T47D (cell line): ENCODE measurements around the gene GALNT9.

Source experiments
- DNase-seq, 2 experiments: peaks; one replicate each; pipeline versions ENCODE4 v3.0.0 to v3.0.0-alpha.2; 2011 to 2012; ENCODE audit warnings: low read depth in 1 of 2, low spot score in 1 of 2
- JUND ChIP-seq: IDR thresholded peaks from 2 replicates; pipeline ENCODE4 v1.6.1; 2012; ENCODE audit warnings: low read depth
- in situ Hi-C: cut with HindIII; loops from 2 replicates; pipeline ENCODE4 v1.10.0; 2016; ENCODE audit warnings: low sequenced_read_pairs, low pct_unique_long_range_greater_than_20kb

Gene GALNT9

GRCh38 chr12:132324173-132324572 lies 5.2 kb downstream of the GALNT9 start:
- no peak for TF ChIP-seq JUND
- in situ Hi-C loops = no loop called here
- no peak for DNase-seq

- TF ChIP-seq JUND = no peak
- DNase-seq = no peak
- in situ Hi-C loops = no loop called here
These were observed 6.0 kb downstream of the GALNT9 start for GRCh38 chr12:132323171-132324010.

- no peak for DNase-seq
- no peak for TF ChIP-seq JUND
- in situ Hi-C loops = no loop called here
These were observed 6.9 kb downstream of the GALNT9 start for GRCh38 chr12:132322206-132323132.

- DNase-seq = no peak
- no peak for TF ChIP-seq JUND
- in situ Hi-C loops = no loop called here
These were observed 7.9 kb downstream of the GALNT9 start for GRCh38 chr12:132321321-132322118.

DNA sequence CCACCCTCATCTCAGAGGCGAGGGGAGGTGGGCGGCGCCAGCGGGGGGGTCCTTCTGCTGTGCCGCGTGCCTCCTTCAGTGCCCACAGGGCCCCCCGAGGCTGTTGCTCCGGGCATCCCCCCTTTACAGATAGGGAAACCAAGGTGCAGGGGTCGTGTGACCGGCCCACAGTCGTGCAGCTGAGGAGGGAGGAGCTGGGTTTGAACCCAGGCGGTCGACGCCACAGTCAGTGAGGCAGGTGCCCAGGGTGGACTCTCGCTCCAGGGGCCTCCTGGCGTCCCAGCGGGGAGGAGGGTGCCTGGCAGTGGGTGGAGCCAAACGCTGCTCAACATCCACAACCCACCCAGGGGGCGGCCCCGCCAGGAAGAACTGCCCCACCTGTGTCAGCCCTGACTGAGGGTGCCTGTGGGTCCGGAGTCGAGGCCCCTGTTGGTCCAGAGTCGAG lies 8.6 kb downstream of the GALNT9 start:
- no peak for DNase-seq
- TF ChIP-seq JUND = no peak
- in situ Hi-C loops = no loop called here

DNA sequence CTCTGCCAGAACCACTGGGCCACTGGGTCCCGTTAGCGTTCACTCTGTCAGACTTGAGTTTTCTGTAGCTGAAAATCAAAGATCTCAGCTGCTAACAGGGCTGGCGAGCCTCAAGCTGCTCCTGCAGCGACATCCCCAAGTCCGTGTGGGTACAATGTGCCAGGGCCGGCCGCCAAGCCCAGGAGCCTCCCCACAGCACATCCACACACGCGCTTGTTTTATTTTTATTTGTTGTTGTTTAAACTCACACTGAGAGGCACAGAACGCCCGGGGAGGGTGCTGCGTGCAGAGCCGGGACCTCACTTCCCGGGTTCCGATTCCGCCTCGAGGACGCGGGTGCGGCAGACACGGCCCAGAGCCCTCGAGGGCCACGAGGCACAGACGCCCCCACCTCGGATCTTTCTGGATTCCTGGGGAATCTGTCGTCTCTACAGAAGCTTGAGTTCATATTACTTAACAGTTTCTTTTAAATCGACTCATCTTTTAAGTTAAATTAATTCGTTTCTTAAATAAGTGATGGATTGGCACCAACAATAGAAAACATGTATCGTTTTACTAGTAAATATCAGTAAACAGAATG lies 9.3 kb downstream of the GALNT9 start:
- DNase-seq = no peak
- TF ChIP-seq JUND = no peak
- in situ Hi-C loops = no loop called here

- TF ChIP-seq JUND = no peak
- in situ Hi-C loops = no loop called here
- DNase-seq = no peak
These were observed 9.9 kb downstream of the GALNT9 start for GRCh38 chr12:132319359-132319950.

DNA sequence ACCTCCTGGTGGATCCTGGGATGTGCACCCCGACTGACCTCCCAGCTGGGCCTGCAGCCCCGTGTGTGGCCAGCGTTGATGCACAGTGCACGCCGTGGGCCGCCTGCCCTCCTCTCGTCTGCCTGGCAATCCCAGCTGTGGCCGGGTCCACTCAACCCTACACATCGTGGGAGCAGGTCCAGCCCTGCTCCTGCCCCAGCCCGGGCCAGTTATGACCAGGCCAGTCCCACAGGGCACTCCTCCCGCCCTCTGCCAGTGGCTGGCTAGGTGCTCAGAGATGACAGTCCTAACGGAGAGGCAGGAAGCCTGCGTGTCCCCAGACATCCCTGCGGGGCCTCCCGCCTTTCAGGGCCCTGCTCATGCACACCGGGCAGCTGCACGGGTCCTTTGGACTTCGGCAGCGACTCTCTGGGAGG lies 10.8 kb downstream of the GALNT9 start:
- no peak for TF ChIP-seq JUND
- no peak for DNase-seq
- in situ Hi-C loops = no loop called here

DNA sequence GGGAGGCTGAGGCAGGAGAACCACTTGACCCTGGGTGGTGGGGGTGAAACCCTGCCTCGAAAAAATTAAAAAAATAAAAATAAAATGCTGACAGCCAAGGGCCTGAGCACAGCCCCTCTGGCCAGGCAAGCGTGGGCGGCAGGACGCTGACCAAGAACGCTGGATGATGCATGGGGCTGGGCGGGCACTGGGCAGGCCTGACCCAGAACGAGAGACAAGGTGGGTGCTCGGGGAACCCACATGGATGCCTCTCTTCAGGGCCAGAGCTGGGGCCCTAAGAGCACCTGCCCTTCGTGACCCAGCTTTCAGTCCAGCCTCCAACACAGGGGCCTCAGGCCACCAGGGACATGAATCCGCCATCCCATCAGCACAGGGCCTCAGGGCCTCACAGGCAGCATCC lies 11.3 kb downstream of the GALNT9 start:
- no peak for DNase-seq
- no peak for TF ChIP-seq JUND
- in situ Hi-C loops = no loop called here

DNA sequence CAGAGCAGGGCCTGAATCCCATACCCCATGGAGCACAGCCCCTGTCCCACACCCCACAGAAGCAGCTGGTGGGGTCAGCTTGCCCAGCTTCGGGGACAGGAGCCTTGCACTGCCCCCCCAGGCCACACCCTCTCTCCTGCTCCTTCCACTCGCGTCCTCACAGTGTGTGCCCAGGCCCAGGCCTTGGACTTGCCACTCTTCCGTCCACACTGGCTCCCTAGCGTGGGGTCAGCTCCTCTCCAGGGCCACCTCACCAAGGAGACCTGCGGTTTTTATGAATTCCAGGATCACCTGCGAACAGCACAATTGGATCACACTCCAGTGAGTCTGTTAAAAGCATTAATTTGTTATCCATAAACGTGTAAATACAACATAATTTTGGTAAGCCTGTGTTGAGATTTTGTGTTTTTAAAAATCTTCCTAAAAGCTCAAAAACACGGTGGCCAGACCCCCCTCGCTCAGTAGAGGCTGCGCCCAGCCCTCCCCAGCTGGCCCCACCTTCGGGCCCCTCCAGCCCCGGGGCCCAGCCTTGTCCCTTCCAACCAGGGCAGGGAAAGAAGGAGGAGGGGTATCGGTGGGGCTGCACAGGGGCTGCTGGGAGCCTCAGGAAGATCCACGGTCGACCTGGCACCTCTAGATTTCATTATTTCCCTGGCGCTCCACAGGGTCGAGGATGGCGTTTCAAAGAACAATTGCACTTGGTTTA lies 12.0 kb downstream of the GALNT9 start:
- no peak for TF ChIP-seq JUND
- DNase-seq = no peak
- in situ Hi-C loops = no loop called here
